Stomach (tissue), 9 donors: ENCODE measurements around the gene IST1. TPM values are rescaled to one million over a fixed set of nuclear protein-coding genes. Genes with fewer than 3 reads are reported as not detected.

Experiments used
- DNase-seq, 2 donors: peaks; one replicate each; pipeline versions ENCODE4 v3.0.0 to v3.0.0-alpha.2; 2013 to 2019
- H3K27ac ChIP-seq, 5 donors: fragments of 200-600 bp in 4 of 5; sonication (generic) in 4 of 5; one replicate each; pipeline ENCODE4 v1.5.1; 2013 to 2019; ENCODE audit warnings: mild to moderate bottlenecking in 1 of 5, moderate library complexity in 1 of 5
- H3K27me3 ChIP-seq, 3 donors: fragments of 200-600 bp; sonication (generic); one replicate each; pipeline ENCODE4 v1.5.1; 2017 to 2019; ENCODE audit warnings: mixed run types in 1 of 3
- H3K36me3 ChIP-seq, 4 donors: fragments of 200-600 bp; sonication (generic); 1 replicate in 3 of 4; 2 replicates in 1 of 4; pipeline ENCODE4 v1.5.1; 2016 to 2019
- H3K4me1 ChIP-seq, 4 donors: fragments of 200-600 bp; sonication (generic); one replicate each; pipeline ENCODE4 v1.5.1; 2016 to 2019
- H3K4me3 ChIP-seq, 4 donors: fragments of 200-600 bp; sonication (generic) in 3 of 4; one replicate each; pipeline ENCODE4 v1.5.1; 2016 to 2019; ENCODE audit warnings: mild to moderate bottlenecking in 1 of 4
- H3K9me3 ChIP-seq, 4 donors: fragments of 200-600 bp; sonication (generic); one replicate each; pipeline ENCODE4 v1.5.1; 2016 to 2019
- CTCF ChIP-seq, 7 experiments: fragments of 450-650 bp in 4 of 7; fragments of 200-600 bp in 3 of 7; sonication (generic) in 3 of 7; IDR thresholded peaks; one replicate each; pipeline ENCODE4 v1.5.1; 2016 to 2019; ENCODE audit warnings: antibody characterized with exemption in 7 of 7, control low read depth in 2 of 7, mild to moderate bottlenecking in 1 of 7
- EP300 ChIP-seq: sonication (generic); formaldehyde crosslinking; IDR thresholded peaks from one replicate; pipeline ENCODE4 v1.6.1; 2017; ENCODE audit warnings: antibody characterized with exemption
- POLR2A ChIP-seq, 4 donors: fragments of 450-650 bp; IDR thresholded peaks; one replicate each; pipeline ENCODE4 v1.6.1; 2016; ENCODE audit warnings: antibody characterized with exemption in 4 of 4, control low read depth in 2 of 4, mild to moderate bottlenecking in 1 of 4, moderate library complexity in 1 of 4
- POLR2AphosphoS5 ChIP-seq, 3 donors: sonication (generic); formaldehyde crosslinking; IDR thresholded peaks; one replicate each; pipeline ENCODE4 v1.6.1; 2016; ENCODE audit warnings: antibody characterized with exemption in 3 of 3
- WGBS, 5 donors: extraction: QIAGEN DNeasy Blood & Tissue Kit in 3 of 5; methylation state at CpG; one replicate each; pipeline versions ENCODE4 v1.1.5 to v1.1.7; 2013 to 2018; 5-methylcytosine and 5-hydroxymethylcytosine counted together
- intact Hi-C: fragments of 100-400 bp; cut with DNase I; formaldehyde crosslinking; loops from one replicate; pipeline ENCODE4 v1.15.1; 2023; ENCODE audit warnings: low total_unique reads
- polyA plus RNA-seq, 3 donors: library from polyadenylated mRNA; stranded (reverse); fragments of 200-250 nt; gene quantifications; one replicate each; pipeline ENCODE4 v1.2.3, GENCODE V29; 2013
- total RNA-seq, 5 donors: library from RNA; depleted of rRNA; stranded (reverse); fragments of >200 nt; gene quantifications; one replicate each; pipeline versions ENCODE4 v1.1.0 to v1.2.3, GENCODE V29; 2014 to 2016
- donor health status: healthy with polysubstance abuse.
- donor health status: Bipolar disorder and iron deficiency.
- donor health status: healthy.

The IST1 gene
- total and polyA plus RNA-seq, 8 donors, result 76.0 to 270 (median 160) TPM

GRCh38 chr16:71933017-71933416, 37.7 kb downstream of the IST1 start:
- TF ChIP-seq POLR2A (IDR thresholded peaks at IDR 0.05) (no peak), CTCF (IDR thresholded peaks at IDR 0.05) (no peak), POLR2AphosphoS5 (IDR thresholded peaks at IDR 0.05) (no peak)
- 36 to 75% (median 50%) methylated on average over 1 of the region's 1 CpG for whole genome bisulfite sequencing, 5 donors

GRCh38 chr16:71933913-71934695, 38.8 kb downstream of the IST1 start:
- Histone ChIP-seq H3K36me3 (peaks cover 0 to 55% (median 38%) of the 10 kb centered on the region in 4 donors), H3K4me3 (no peak overlapping the region), H3K27ac (peak overlapping the region in 3 of 5 donors; percentile 2 to 71 (median 4)), H3K9me3 (no peaks in the 10 kb centered on the region), H3K4me1 (peaks cover 4 to 44% (median 21%) of the 10 kb centered on the region in 4 donors), H3K27me3 (no peaks in the 10 kb centered on the region)
- DNase-seq, result no peak
- no peak for TF ChIP-seq POLR2A (IDR thresholded peaks at IDR 0.05)
- no peak for TF ChIP-seq EP300
- intact Hi-C loops, result no loop called here
- WGBS, 5 donors, result 74 to 86% (median 81%) methylated on average over 11 of the region's 11 CpGs

More at GRCh38 chr16:71933017-71933416, 37.7 kb downstream of the IST1 start:
- Histone ChIP-seq H3K36me3 (peaks cover 3 to 66% (median 49%) of the 10 kb centered on the region in 4 donors), H3K4me3 (no peak overlapping the region), H3K27ac (peak overlapping the region in 2 of 5 donors; percentile 2 to 71), H3K27me3 (no peaks in the 10 kb centered on the region), H3K4me1 (peaks cover 11 to 55% (median 30%) of the 10 kb centered on the region in 4 donors), H3K9me3 (no peaks in the 10 kb centered on the region)
- DNase-seq, result no peak
- intact Hi-C loops, result no loop called here

- Histone ChIP-seq H3K27ac (no peak overlapping the region), H3K9me3 (no peaks in the 10 kb centered on the region), H3K27me3 (no peaks in the 10 kb centered on the region), H3K4me3 (no peak overlapping the region), H3K36me3 (peaks cover 0 to 28% (median 18%) of the 10 kb centered on the region in 4 donors), H3K4me1 (peaks cover 0 to 10% (median 4%) of the 10 kb centered on the region in 4 donors)
- intact Hi-C loops, result no loop called here
- WGBS, 5 donors, result 84 to 91% (median 87%) methylated on average over 6 to 10 of the region's 10 CpGs
- no peak for TF ChIP-seq EP300
- TF ChIP-seq POLR2A (IDR thresholded peaks at IDR 0.05), result no peak
- no peak for TF ChIP-seq POLR2AphosphoS5 (IDR thresholded peaks at IDR 0.05)
- no peak for TF ChIP-seq CTCF (IDR thresholded peaks at IDR 0.05)
- DNase-seq, result no peak
These were observed 42.7 kb downstream of the IST1 start for GRCh38 chr16:71937868-71938510.

GRCh38 chr16:71943887-71944286, 48.6 kb downstream of the IST1 start:
- Histone ChIP-seq H3K27ac (no peak overlapping the region), H3K9me3 (no peaks in the 10 kb centered on the region), H3K4me3 (no peak overlapping the region), H3K4me1 (no peaks in the 10 kb centered on the region), H3K36me3 (no peaks in the 10 kb centered on the region), H3K27me3 (no peaks in the 10 kb centered on the region)
- DNase-seq, result no peak
- WGBS, 5 donors, result 23 to 46% (median 37%) methylated on average over 2 of the region's 2 CpGs
- TF ChIP-seq CTCF (IDR thresholded peaks at IDR 0.05) (no peak), EP300 (no peak), POLR2A (IDR thresholded peaks at IDR 0.05) (no peak), POLR2AphosphoS5 (IDR thresholded peaks at IDR 0.05) (no peak)
- intact Hi-C loops, result no loop called here
